Measurements from ENCODE around the gene ADAMTS18. TPM values are rescaled to one million over a fixed set of nuclear protein-coding genes. Genes with fewer than 3 reads are reported as not detected.

ADAMTS18 gene
- total RNA-seq, 2 experiments from 2014 or later, result not detected

- Histone ChIP-seq H2AFZ (ENCODE audit: low read length) (no peak overlapping the region), H4K20me1 (ENCODE audit: insufficient read depth, low read length) (no peaks in the 10 kb centered on the region), H3K4me1 (ENCODE audit: insufficient read depth, low read length, poor library complexity, severe bottlenecking) (peaks cover 8% of the 10 kb centered on the region), H3K79me2 (ENCODE audit: insufficient read depth, low read depth, low read length) (no peaks in the 10 kb centered on the region), H3K4me3 (ENCODE audit: low read depth, low read length, poor library complexity, severe bottlenecking) (no peak overlapping the region), H3K9me2 (ENCODE audit: insufficient read depth, low read length) (no peaks in the 10 kb centered on the region), H3K36me3 (ENCODE audit: insufficient read depth, low read length) (no peaks in the 10 kb centered on the region), H3K27ac (ENCODE audit: low read depth, low read length, poor library complexity, severe bottlenecking) (no peak overlapping the region), H3K4me2 (ENCODE audit: low read length) (no peak overlapping the region), H3K9me3 (ENCODE audit: low read length) (no peaks in the 10 kb centered on the region)
- BruUV-seq (replicated peaks), result no TSS peak
- DNase-seq (ENCODE audit: low spot score), result no peak
- ChIA-PET CTCF (ENCODE audit: unreplicated experiment) (no interaction called here), POLR2A (interaction anchor here (1.0 to 1.8 kb wide), 3 partner anchors 13 to 20 kb away, joined by 4 to 5 read pairs (median 4); no protein-coding TSS in a partner anchor)
- TF ChIP-seq CTCF (conservative IDR thresholded peaks at IDR 0.05; ENCODE audit: low read length) (no peak), EZH2phosphoT487 (IDR thresholded peaks at IDR 0.05; ENCODE audit: borderline replicate concordance, low read depth, low read length) (no peak)
- intact Hi-C loops (cut with micrococcal nuclease; ENCODE audit: unreplicated experiment), result no loop called here
Observed at GRCh38 chr16:77304877-77305276, 130.0 kb downstream of the ADAMTS18 start.

GRCh38 chr16:77304134-77304533 lies 130.7 kb downstream of the ADAMTS18 start:
- H3K27ac ChIP-seq (ENCODE audit: low read depth, low read length, poor library complexity, severe bottlenecking), result no peak overlapping the region
- no peak overlapping the region for H3K4me2 ChIP-seq (ENCODE audit: low read length)
- no peak overlapping the region for H3K4me3 ChIP-seq (ENCODE audit: low read depth, low read length, poor library complexity, severe bottlenecking)
- DNase-seq (ENCODE audit: low spot score), result no peak
- H2AFZ ChIP-seq (ENCODE audit: low read length), result no peak overlapping the region
- no peaks in the 10 kb centered on the region for H3K9me2 ChIP-seq (ENCODE audit: insufficient read depth, low read length)
- ChIA-PET CTCF (ENCODE audit: unreplicated experiment) (no interaction called here), POLR2A (interaction anchor here (1.0 to 1.8 kb wide), 3 partner anchors 13 to 21 kb away, joined by 4 to 5 read pairs (median 4); no protein-coding TSS in a partner anchor)
- H3K9me3 ChIP-seq (ENCODE audit: low read length), result no peaks in the 10 kb centered on the region
- H3K79me2 ChIP-seq (ENCODE audit: insufficient read depth, low read depth, low read length), result no peaks in the 10 kb centered on the region
- TF ChIP-seq CTCF (conservative IDR thresholded peaks at IDR 0.05; ENCODE audit: low read length), result no peak
- no peak for TF ChIP-seq EZH2phosphoT487 (IDR thresholded peaks at IDR 0.05; ENCODE audit: borderline replicate concordance, low read depth, low read length)
- no peaks in the 10 kb centered on the region for H4K20me1 ChIP-seq (ENCODE audit: insufficient read depth, low read length)
- intact Hi-C loops (cut with micrococcal nuclease; ENCODE audit: unreplicated experiment), result no loop called here
- peaks cover 15% of the 10 kb centered on the region for H3K4me1 ChIP-seq (ENCODE audit: insufficient read depth, low read length, poor library complexity, severe bottlenecking)
- H3K36me3 ChIP-seq (ENCODE audit: insufficient read depth, low read length), result no peaks in the 10 kb centered on the region
- no TSS peak for BruUV-seq (replicated peaks)

- Histone ChIP-seq H3K4me3 (ENCODE audit: low read depth, low read length, poor library complexity, severe bottlenecking) (no peak overlapping the region), H3K27ac (ENCODE audit: low read depth, low read length, poor library complexity, severe bottlenecking) (no peak overlapping the region), H3K9me2 (ENCODE audit: insufficient read depth, low read length) (no peaks in the 10 kb centered on the region), H3K4me1 (ENCODE audit: insufficient read depth, low read length, poor library complexity, severe bottlenecking) (peaks cover 22% of the 10 kb centered on the region), H3K9me3 (ENCODE audit: low read length) (no peaks in the 10 kb centered on the region), H3K36me3 (ENCODE audit: insufficient read depth, low read length) (no peaks in the 10 kb centered on the region), H3K79me2 (ENCODE audit: insufficient read depth, low read depth, low read length) (no peaks in the 10 kb centered on the region), H2AFZ (ENCODE audit: low read length) (no peak overlapping the region), H4K20me1 (ENCODE audit: insufficient read depth, low read length) (no peaks in the 10 kb centered on the region), H3K4me2 (ENCODE audit: low read length) (no peak overlapping the region)
- no peak for DNase-seq (ENCODE audit: low spot score)
- CTCF ChIA-PET (ENCODE audit: unreplicated experiment), result no interaction called here
- POLR2A ChIA-PET, result no interaction called here
- no TSS peak for BruUV-seq (replicated peaks)
- TF ChIP-seq CTCF (conservative IDR thresholded peaks at IDR 0.05; ENCODE audit: low read length), result no peak
- TF ChIP-seq EZH2phosphoT487 (IDR thresholded peaks at IDR 0.05; ENCODE audit: borderline replicate concordance, low read depth, low read length), result no peak
- intact Hi-C loops (cut with micrococcal nuclease; ENCODE audit: unreplicated experiment), result no loop called here
Observed at GRCh38 chr16:77302674-77303073, 132.2 kb downstream of the ADAMTS18 start.

Measured in OCI-LY7 (cell line).